ENCODE results near the gene FUS. TPM values are rescaled to one million over a fixed set of nuclear protein-coding genes. Genes with fewer than 3 reads are reported as not detected.
"Not testable (repeated sequence)": the region's sequence is repeated elsewhere in the genome, so short reads cannot be mapped to it uniquely, and the experiment has no call there.

Gene FUS
- total RNA-seq, 5 donors from 2014 or later (not counting 1 experiment from before 2014, with no cell fraction given) = 410 to 963 (median 434) TPM

- DNase-seq (no peak), ATAC-seq (replicated peaks in 1 of 4) (peak in 1 of 4 experiments; percentile 44)
- no peaks in the 10 kb centered on the region for H3K9me3 ChIP-seq
Measured at GRCh38 chr16:31157136-31157535, 22.8 kb upstream of the FUS start.

GRCh38 chr16:31167315-31167714 is 12.6 kb upstream of the FUS start:
- no peak overlapping the region for H3K4me3 ChIP-seq (ENCODE audit: control insufficient read depth in 1 of 2, extremely low read depth in 1 of 2, low read length in 1 of 2)
- no peaks in the 10 kb centered on the region for H3K36me3 ChIP-seq (ENCODE audit: control insufficient read depth in 2 of 2, extremely low read depth in 1 of 2, insufficient read depth in 1 of 2, low read length in 1 of 2)
- no peaks in the 10 kb centered on the region for H3K4me1 ChIP-seq (ENCODE audit: control insufficient read depth in 1 of 2, extremely low read depth in 1 of 2, insufficient read depth in 2 of 2, low read length in 2 of 2)
- ChIA-PET POLR2A (interaction anchor here in 1 of 2 donors (0.5 kb wide), 1 partner anchor 144 kb away, joined by 3 read pairs; no protein-coding TSS in a partner anchor), CTCF (interaction anchor here (0.5 to 1.9 kb wide), 3 partner anchors 10 to 28 kb away, joined by 3 to 5 read pairs (median 4); no protein-coding TSS in a partner anchor)
- H3K27ac ChIP-seq (ENCODE audit: low read length) = no peak overlapping the region
- peaks cover 0 to 4% (median 1%) of the 10 kb centered on the region in 3 donors for H3K4me1 Mint-ChIP-seq
- H3K9me3 Mint-ChIP-seq = no peaks in the 10 kb centered on the region
- ATAC-seq (replicated peaks in 1 of 4) (no peak), DNase-seq (no peak)
- no peaks in the 10 kb centered on the region for H3K9me3 ChIP-seq
- H3K27me3 Mint-ChIP-seq = no peaks in the 10 kb centered on the region
- no peaks in the 10 kb centered on the region for H3K27me3 ChIP-seq (replicated peaks in 1 of 2; ENCODE audit: control insufficient read depth in 2 of 2, extremely low read depth in 1 of 2, insufficient read depth in 2 of 2, low read length in 1 of 2)
- no peak overlapping the region for H3K4me3 Mint-ChIP-seq
- WGBS (ENCODE audit: insufficient coverage) = 98% methylated on average over 7 of the region's 8 CpGs
- no peak overlapping the region for H3K27ac Mint-ChIP-seq
- no peaks in the 10 kb centered on the region for H3K36me3 Mint-ChIP-seq

More at GRCh38 chr16:31157136-31157535, 22.8 kb upstream of the FUS start:
- Histone ChIP-seq H3K4me1 (ENCODE audit: control insufficient read depth in 1 of 2, extremely low read depth in 1 of 2, insufficient read depth in 2 of 2, low read length in 2 of 2) (peaks cover 0 to 6% of the 10 kb centered on the region in 2 experiments), H3K27me3 (replicated peaks in 1 of 2; ENCODE audit: control insufficient read depth in 2 of 2, extremely low read depth in 1 of 2, insufficient read depth in 2 of 2, low read length in 1 of 2) (peaks cover 0 to 10% of the 10 kb centered on the region in 2 experiments), H3K36me3 (ENCODE audit: control insufficient read depth in 2 of 2, extremely low read depth in 1 of 2, insufficient read depth in 1 of 2, low read length in 1 of 2) (no peaks in the 10 kb centered on the region), H3K4me3 (ENCODE audit: control insufficient read depth in 1 of 2, extremely low read depth in 1 of 2, low read length in 1 of 2) (no peak overlapping the region), H3K27ac (ENCODE audit: low read length) (no peak overlapping the region)
- Mint-ChIP-seq H3K9me3 (no peaks in the 10 kb centered on the region), H3K27ac (peak overlapping the region in 1 of 2 donors; percentile 44), H3K27me3 (no peaks in the 10 kb centered on the region), H3K4me1 (peaks cover 6 to 11% (median 9%) of the 10 kb centered on the region in 3 donors), H3K36me3 (no peaks in the 10 kb centered on the region), H3K4me3 (peak overlapping the region in 1 of 3 donors; percentile 48)
- CTCF ChIA-PET = interaction anchor here (0.6 to 2.3 kb wide), 3 partner anchors 15 to 287 kb away, joined by 3 to 11 read pairs (median 6); no protein-coding TSS in a partner anchor
- WGBS (ENCODE audit: insufficient coverage) = 20% methylated on average over 4 of the region's 8 CpGs
- POLR2A ChIA-PET = interaction anchor here in 1 of 2 donors (0.5 to 1.1 kb wide), 3 partner anchors 23 to 415 kb away, joined by 3 to 7 read pairs (median 3); no protein-coding TSS in a partner anchor

- Histone ChIP-seq H3K36me3 (ENCODE audit: control insufficient read depth in 2 of 2, extremely low read depth in 1 of 2, insufficient read depth in 1 of 2, low read length in 1 of 2) (no peaks in the 10 kb centered on the region), H3K4me3 (ENCODE audit: control insufficient read depth in 1 of 2, extremely low read depth in 1 of 2, low read length in 1 of 2) (no peak overlapping the region), H3K27me3 (replicated peaks in 1 of 2; ENCODE audit: control insufficient read depth in 2 of 2, extremely low read depth in 1 of 2, insufficient read depth in 2 of 2, low read length in 1 of 2) (no peaks in the 10 kb centered on the region), H3K27ac (ENCODE audit: low read length) (no peak overlapping the region), H3K9me3 (no peaks in the 10 kb centered on the region), H3K4me1 (ENCODE audit: control insufficient read depth in 1 of 2, extremely low read depth in 1 of 2, insufficient read depth in 2 of 2, low read length in 2 of 2) (no peaks in the 10 kb centered on the region)
- no peaks in the 10 kb centered on the region for H3K27me3 Mint-ChIP-seq
- H3K36me3 Mint-ChIP-seq = no peaks in the 10 kb centered on the region
- H3K4me3 Mint-ChIP-seq = no peak overlapping the region
- peaks cover 0 to 4% (median 1%) of the 10 kb centered on the region in 3 donors for H3K4me1 Mint-ChIP-seq
- POLR2A ChIA-PET = no interaction called here
- 100% methylated on average over 1 of the region's 2 CpGs for WGBS (ENCODE audit: insufficient coverage)
- CTCF ChIA-PET = interaction anchor here in 1 of 2 donors (1.9 kb wide), 1 partner anchor 27 kb away, joined by 5 read pairs; no protein-coding TSS in a partner anchor
- H3K27ac Mint-ChIP-seq = no peak overlapping the region
- H3K9me3 Mint-ChIP-seq = no peaks in the 10 kb centered on the region
- no peak for ATAC-seq (replicated peaks in 1 of 4)
- DNase-seq = no peak
Measured at GRCh38 chr16:31168848-31169247, 11.1 kb upstream of the FUS start.

- H3K27ac Mint-ChIP-seq; CTCF ChIA-PET; H3K27ac ChIP-seq (ENCODE audit: low read length); ATAC-seq (replicated peaks in 1 of 4); DNase-seq; H3K36me3 Mint-ChIP-seq; H3K4me1 Mint-ChIP-seq; H3K9me3 Mint-ChIP-seq; H3K27me3 ChIP-seq (replicated peaks in 1 of 2; ENCODE audit: control insufficient read depth in 2 of 2, extremely low read depth in 1 of 2, insufficient read depth in 2 of 2, low read length in 1 of 2); H3K4me1 ChIP-seq (ENCODE audit: control insufficient read depth in 1 of 2, extremely low read depth in 1 of 2, insufficient read depth in 2 of 2, low read length in 2 of 2); H3K4me3 ChIP-seq (ENCODE audit: control insufficient read depth in 1 of 2, extremely low read depth in 1 of 2, low read length in 1 of 2); H3K27me3 Mint-ChIP-seq; H3K4me3 Mint-ChIP-seq; H3K36me3 ChIP-seq (ENCODE audit: control insufficient read depth in 2 of 2, extremely low read depth in 1 of 2, insufficient read depth in 1 of 2, low read length in 1 of 2); POLR2A ChIA-PET; H3K9me3 ChIP-seq: not testable (repeated sequence)
- no CpG with 5 or more reads among the region's 2 CpGs for WGBS (ENCODE audit: insufficient coverage)
Measured at GRCh38 chr16:31170048-31170447, 9.9 kb upstream of the FUS start.

GRCh38 chr16:31177136-31177535 is 2.8 kb upstream of the FUS start:
- H3K27me3 Mint-ChIP-seq = peaks cover 0 to 2% of the 10 kb centered on the region in 2 donors
- H3K27ac ChIP-seq (ENCODE audit: low read length) = peak overlapping the region; percentile 25
- peak overlapping the region; percentile 55 to 97 (median 72) for H3K4me3 Mint-ChIP-seq
- H3K9me3 Mint-ChIP-seq = no peaks in the 10 kb centered on the region
- H3K36me3 ChIP-seq (ENCODE audit: control insufficient read depth in 2 of 2, extremely low read depth in 1 of 2, insufficient read depth in 1 of 2, low read length in 1 of 2) = peaks cover 0 to 4% of the 10 kb centered on the region in 2 donors
- H3K4me1 Mint-ChIP-seq = peaks cover 34 to 43% (median 39%) of the 10 kb centered on the region in 3 donors
- ChIA-PET CTCF (interaction anchor here (0.6 to 2.4 kb wide), 8 partner anchors 10 to 276 kb away, joined by 3 to 15 read pairs (median 3); partner anchors contain the start of gene KAT8 (in 1 of the 2)), POLR2A (interaction anchor here (0.6 to 1.4 kb wide), 4 partner anchors 24 to 87 kb away, joined by 3 to 10 read pairs (median 6); no protein-coding TSS in a partner anchor)
- WGBS (ENCODE audit: insufficient coverage) = 4% methylated on average over 3 of the region's 3 CpGs
- peak overlapping the region; percentile 31 to 44 for H3K4me3 ChIP-seq (ENCODE audit: control insufficient read depth in 1 of 2, extremely low read depth in 1 of 2, low read length in 1 of 2)
- no peaks in the 10 kb centered on the region for H3K27me3 ChIP-seq (replicated peaks in 1 of 2; ENCODE audit: control insufficient read depth in 2 of 2, extremely low read depth in 1 of 2, insufficient read depth in 2 of 2, low read length in 1 of 2)
- H3K4me1 ChIP-seq (ENCODE audit: control insufficient read depth in 1 of 2, extremely low read depth in 1 of 2, insufficient read depth in 2 of 2, low read length in 2 of 2) = peaks cover 25 to 42% of the 10 kb centered on the region in 2 experiments
- ATAC-seq (replicated peaks in 1 of 4) (peak; percentile 12 to 39 (median 30)), DNase-seq (peak in 34 of 35 experiments; percentile 14 to 72 (median 42))
- H3K36me3 Mint-ChIP-seq = peaks cover 9% of the 10 kb centered on the region
- H3K9me3 ChIP-seq = no peaks in the 10 kb centered on the region
- H3K27ac Mint-ChIP-seq = peak overlapping the region; percentile 95 to 99

GRCh38 chr16:31179219-31179746 is 656 bp upstream of the FUS start:
- Histone ChIP-seq H3K4me3 (ENCODE audit: control insufficient read depth in 1 of 2, extremely low read depth in 1 of 2, low read length in 1 of 2) (peak overlapping the region; percentile 90 to 92), H3K4me1 (ENCODE audit: control insufficient read depth in 1 of 2, extremely low read depth in 1 of 2, insufficient read depth in 2 of 2, low read length in 2 of 2) (peaks cover 44 to 64% of the 10 kb centered on the region in 2 experiments), H3K27me3 (replicated peaks in 1 of 2; ENCODE audit: control insufficient read depth in 2 of 2, extremely low read depth in 1 of 2, insufficient read depth in 2 of 2, low read length in 1 of 2) (no peaks in the 10 kb centered on the region), H3K27ac (ENCODE audit: low read length) (peak overlapping the region; percentile 89), H3K36me3 (ENCODE audit: control insufficient read depth in 2 of 2, extremely low read depth in 1 of 2, insufficient read depth in 1 of 2, low read length in 1 of 2) (peaks cover 6 to 24% of the 10 kb centered on the region in 2 donors), H3K9me3 (no peaks in the 10 kb centered on the region)
- H3K4me3 Mint-ChIP-seq = peak overlapping the region; percentile 97 to 98 (median 98)
- ChIA-PET CTCF (interaction anchor here (1.0 to 1.2 kb wide), 3 partner anchors 19 to 37 kb away, joined by 3 to 4 read pairs (median 4); no protein-coding TSS in a partner anchor), POLR2A (interaction anchor here in 1 of 2 donors (0.5 to 2.1 kb wide), 5 partner anchors 10 to 62 kb away, joined by 3 to 16 read pairs (median 8); partner anchors contain the start of genes KAT8 and PYCARD)
- ATAC-seq (replicated peaks in 1 of 4) = no peak
- peaks cover 54 to 64% (median 60%) of the 10 kb centered on the region in 3 donors for H3K4me1 Mint-ChIP-seq
- peaks cover 0 to 2% of the 10 kb centered on the region in 2 donors for H3K27me3 Mint-ChIP-seq
- peak overlapping the region; percentile 99 for H3K27ac Mint-ChIP-seq
- H3K9me3 Mint-ChIP-seq = no peaks in the 10 kb centered on the region
- H3K36me3 Mint-ChIP-seq = peaks cover 30% of the 10 kb centered on the region
- no peak for DNase-seq
- under 1% methylated on average over 23 of the region's 27 CpGs for WGBS (ENCODE audit: insufficient coverage)
